ENCODE data around the gene MKRN2.

GRCh38 chr3:12601072-12601471 lies 44.2 kb downstream of the MKRN2 start:
- TF ChIP-seq EZH2 (IDR thresholded peaks at IDR 0.05; ENCODE audit: insufficient read depth, poor library complexity, severe bottlenecking) (no peak), EZH2phosphoT487 (IDR thresholded peaks at IDR 0.05; ENCODE audit: insufficient read depth, low read depth) (no peak)
